ENCODE results near the gene GRAP2. TPM values are rescaled to one million over a fixed set of nuclear protein-coding genes. Genes with fewer than 3 reads are reported as not detected.

GRAP2 gene
- total and polyA plus RNA-seq, 3 donors from 2014 or later = 5.0 to 6.1 (median 5.3) TPM

DNA sequence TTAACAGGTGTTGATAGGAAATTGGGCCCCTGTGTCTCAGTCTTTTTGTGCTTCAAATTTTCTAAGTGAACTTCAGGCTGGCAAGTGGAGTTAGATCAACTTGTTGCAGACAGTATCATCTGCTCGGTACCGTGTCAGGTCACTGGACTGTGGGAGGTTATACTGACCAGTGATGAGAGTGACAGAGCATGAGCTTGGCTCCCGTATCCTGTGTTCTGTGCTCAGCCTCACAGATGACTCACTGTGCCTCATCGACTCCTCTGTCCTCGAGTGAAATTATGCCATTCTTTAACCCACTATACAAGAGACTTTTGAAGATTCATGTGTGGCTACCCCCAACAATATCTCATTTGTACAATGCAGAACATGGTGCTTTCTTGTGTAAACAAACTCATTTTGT, 7.9 kb downstream of the GRAP2 start:
- Histone ChIP-seq H3K36me3 (ENCODE audit: low read depth, missing control alignments) (no peaks in the 10 kb centered on the region), H3K4me3 (no peak overlapping the region), H3K27ac (no peak overlapping the region), H3K27me3 (no peaks in the 10 kb centered on the region), H3K9me3 (no peaks in the 10 kb centered on the region), H3K4me1 (no peaks in the 10 kb centered on the region)
- no peak for TF ChIP-seq POLR2A (IDR thresholded peaks at IDR 0.05)
- TF ChIP-seq, protein P1, sequence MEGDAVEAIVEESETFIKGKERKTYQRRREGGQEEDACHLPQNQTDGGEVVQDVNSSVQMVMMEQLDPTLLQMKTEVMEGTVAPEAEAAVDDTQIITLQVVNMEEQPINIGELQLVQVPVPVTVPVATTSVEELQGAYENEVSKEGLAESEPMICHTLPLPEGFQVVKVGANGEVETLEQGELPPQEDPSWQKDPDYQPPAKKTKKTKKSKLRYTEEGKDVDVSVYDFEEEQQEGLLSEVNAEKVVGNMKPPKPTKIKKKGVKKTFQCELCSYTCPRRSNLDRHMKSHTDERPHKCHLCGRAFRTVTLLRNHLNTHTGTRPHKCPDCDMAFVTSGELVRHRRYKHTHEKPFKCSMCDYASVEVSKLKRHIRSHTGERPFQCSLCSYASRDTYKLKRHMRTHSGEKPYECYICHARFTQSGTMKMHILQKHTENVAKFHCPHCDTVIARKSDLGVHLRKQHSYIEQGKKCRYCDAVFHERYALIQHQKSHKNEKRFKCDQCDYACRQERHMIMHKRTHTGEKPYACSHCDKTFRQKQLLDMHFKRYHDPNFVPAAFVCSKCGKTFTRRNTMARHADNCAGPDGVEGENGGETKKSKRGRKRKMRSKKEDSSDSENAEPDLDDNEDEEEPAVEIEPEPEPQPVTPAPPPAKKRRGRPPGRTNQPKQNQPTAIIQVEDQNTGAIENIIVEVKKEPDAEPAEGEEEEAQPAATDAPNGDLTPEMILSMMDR (IDR thresholded peaks at IDR 0.05) = no peak
- DNase-seq = no peak
- WGBS, 2 donors = 87 to 93% methylated on average over 5 of the region's 5 CpGs
- intact Hi-C loops (cut with DNase I; ENCODE audit: low total_unique reads) = no loop called here

DNA sequence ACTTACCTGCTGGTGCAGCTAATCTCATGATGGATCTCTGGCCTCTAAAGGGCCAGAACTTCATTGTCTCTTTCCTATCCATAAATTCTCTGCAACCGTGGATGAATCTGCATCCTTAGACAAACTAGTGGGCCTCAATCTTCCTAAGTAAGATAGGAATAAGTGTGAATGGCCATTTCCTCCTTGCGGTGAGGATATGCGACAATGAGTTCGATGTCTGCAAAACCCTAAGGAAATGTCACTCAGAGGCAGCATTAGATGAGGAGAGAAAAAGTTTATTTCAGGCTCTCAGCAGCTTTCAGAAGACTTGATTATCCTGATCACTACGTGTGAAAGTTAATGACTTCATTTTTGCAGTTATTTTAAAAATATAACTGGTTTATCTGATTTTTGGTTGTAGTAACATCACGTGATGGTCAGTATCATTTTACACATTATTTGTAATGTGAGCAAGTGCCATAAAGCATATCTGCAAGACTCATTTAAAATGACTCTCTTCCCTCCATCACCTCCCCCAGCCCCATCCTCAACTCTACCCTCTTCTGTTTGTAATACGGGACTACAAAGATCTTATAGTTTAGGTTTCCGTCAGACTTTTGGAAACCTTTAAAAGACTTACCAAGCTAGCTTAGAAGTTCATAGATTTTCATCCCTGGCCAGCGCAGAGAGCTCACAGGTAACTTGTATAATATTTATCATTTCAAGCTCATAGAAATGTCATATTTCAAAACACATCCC, 10.2 kb downstream of the GRAP2 start:
- no peak for DNase-seq
- Histone ChIP-seq H3K4me1 (no peaks in the 10 kb centered on the region), H3K27me3 (no peaks in the 10 kb centered on the region), H3K36me3 (ENCODE audit: low read depth, missing control alignments) (no peaks in the 10 kb centered on the region), H3K9me3 (no peaks in the 10 kb centered on the region), H3K4me3 (no peak overlapping the region), H3K27ac (no peak overlapping the region)
- intact Hi-C loops (cut with DNase I; ENCODE audit: low total_unique reads) = no loop called here
- 88 to 89% methylated on average over 9 of the region's 9 CpGs for WGBS, 2 donors
- TF ChIP-seq POLR2A (IDR thresholded peaks at IDR 0.05) = no peak
- TF ChIP-seq, protein P1 (IDR thresholded peaks at IDR 0.05) = no peak

DNA sequence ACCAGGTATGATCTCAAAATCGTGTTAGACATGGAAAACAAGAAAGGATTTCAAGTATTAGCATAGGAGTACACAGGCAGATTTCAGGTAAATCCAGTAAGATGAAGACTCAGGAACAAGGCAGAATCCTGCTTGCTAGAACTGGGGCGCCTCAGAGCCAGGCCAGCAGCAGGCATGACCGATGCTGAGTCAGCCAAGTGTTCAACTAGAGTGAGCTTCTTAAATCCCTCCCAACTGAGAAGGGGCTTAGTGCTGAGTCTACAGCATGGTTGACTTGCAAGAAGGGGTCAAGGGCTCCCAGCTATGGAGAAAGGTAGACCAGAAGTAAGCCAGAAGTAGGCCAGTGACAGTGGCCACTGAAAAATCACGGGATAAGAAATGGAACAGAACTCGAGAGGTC, 12.4 kb downstream of the GRAP2 start:
- Histone ChIP-seq H3K27me3 (no peaks in the 10 kb centered on the region), H3K36me3 (ENCODE audit: low read depth, missing control alignments) (no peaks in the 10 kb centered on the region), H3K4me3 (no peak overlapping the region), H3K27ac (no peak overlapping the region), H3K9me3 (no peaks in the 10 kb centered on the region), H3K4me1 (no peaks in the 10 kb centered on the region)
- WGBS, 2 donors = 90 to 93% methylated on average over 5 of the region's 5 CpGs
- intact Hi-C loops (cut with DNase I; ENCODE audit: low total_unique reads) = no loop called here
- no peak for TF ChIP-seq POLR2A (IDR thresholded peaks at IDR 0.05)
- TF ChIP-seq, protein P1 (IDR thresholded peaks at IDR 0.05) = no peak
- DNase-seq = no peak

DNA sequence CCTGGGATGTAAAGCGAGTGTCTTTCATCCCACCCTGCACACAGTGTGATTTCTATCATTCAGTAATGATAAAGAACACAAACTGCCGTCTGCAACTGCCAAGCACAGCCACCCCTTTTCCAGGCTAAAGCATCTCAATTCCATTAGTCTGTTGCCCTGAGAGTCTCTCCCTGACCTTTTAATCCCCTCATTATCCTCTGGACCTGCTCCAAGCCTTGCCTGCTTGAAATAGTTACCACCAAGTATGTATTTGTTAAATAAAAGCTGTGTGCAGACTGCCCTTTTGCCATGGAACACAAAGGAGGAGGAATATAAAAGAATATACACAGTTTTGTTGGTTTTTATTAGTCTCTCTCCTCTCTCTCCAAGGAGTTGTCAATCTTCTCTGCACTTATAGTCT, 13.0 kb downstream of the GRAP2 start:
- WGBS, 2 donors = 69 to 70% methylated on average over 2 of the region's 2 CpGs
- no peak for TF ChIP-seq POLR2A (IDR thresholded peaks at IDR 0.05)
- TF ChIP-seq, protein P1 (IDR thresholded peaks at IDR 0.05) = no peak
- Histone ChIP-seq H3K9me3 (no peaks in the 10 kb centered on the region), H3K27me3 (no peaks in the 10 kb centered on the region), H3K4me3 (no peak overlapping the region), H3K4me1 (no peaks in the 10 kb centered on the region), H3K36me3 (ENCODE audit: low read depth, missing control alignments) (no peaks in the 10 kb centered on the region), H3K27ac (no peak overlapping the region)
- DNase-seq = no peak
- intact Hi-C loops (cut with DNase I; ENCODE audit: low total_unique reads) = no loop called here

DNA sequence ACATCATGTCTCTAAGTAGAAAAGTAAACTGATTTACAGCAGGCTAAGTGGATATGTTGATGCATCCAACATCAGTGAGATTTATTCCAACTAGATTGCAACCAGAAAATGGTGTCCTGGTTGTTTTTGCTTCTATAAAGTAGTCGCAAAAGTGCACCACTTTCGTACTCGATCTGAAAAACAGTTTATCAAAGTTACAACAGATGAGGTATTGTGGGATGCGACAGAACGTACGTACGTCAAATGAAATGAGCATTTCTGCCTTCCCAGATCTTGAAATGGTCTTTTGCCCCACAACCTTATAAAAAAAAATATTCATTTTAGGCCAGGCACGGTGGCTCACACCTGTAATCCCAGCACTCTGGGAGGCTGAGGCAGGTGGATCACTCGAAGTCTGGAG, 13.7 kb downstream of the GRAP2 start:
- Histone ChIP-seq H3K27ac (no peak overlapping the region), H3K36me3 (ENCODE audit: low read depth, missing control alignments) (no peaks in the 10 kb centered on the region), H3K4me3 (no peak overlapping the region), H3K27me3 (no peaks in the 10 kb centered on the region), H3K9me3 (no peaks in the 10 kb centered on the region), H3K4me1 (no peaks in the 10 kb centered on the region)
- intact Hi-C loops (cut with DNase I; ENCODE audit: low total_unique reads) = no loop called here
- TF ChIP-seq POLR2A (IDR thresholded peaks at IDR 0.05) = no peak
- TF ChIP-seq, protein P1 (IDR thresholded peaks at IDR 0.05) = no peak
- DNase-seq = no peak
- WGBS, 2 donors = 92 to 94% methylated on average over 9 of the region's 9 CpGs
